ENCODE data around the gene SGPP2. TPM values are rescaled to one million over a fixed set of nuclear protein-coding genes. Genes with fewer than 3 reads are reported as not detected.

The SGPP2 gene
- total RNA-seq, 3 donors from 2014 or later, result 0.32 to 8.8 (median 1.3) TPM

GRCh38 chr2:222548992-222549391 lies 124.6 kb downstream of the SGPP2 start:
- TF ChIP-seq POLR2A (IDR thresholded peaks at IDR 0.05) (no peak), POLR2AphosphoS5 (IDR thresholded peaks at IDR 0.05) (no peak), CTCF (IDR thresholded peaks at IDR 0.05) (no peak)
- Histone ChIP-seq H3K27ac (no peak overlapping the region), H3K9me3 (no peaks in the 10 kb centered on the region), H3K27me3 (no peaks in the 10 kb centered on the region), H3K4me1 (no peaks in the 10 kb centered on the region), H3K4me3 (no peak overlapping the region), H3K36me3 (no peaks in the 10 kb centered on the region)
- intact Hi-C loops (cut with DNase I; ENCODE audit: low total_unique reads), result no loop called here
- no peak for DNase-seq (ENCODE audit: low spot score in 2 of 2)

- no peak for DNase-seq (ENCODE audit: low spot score in 2 of 2)
- no peaks in the 10 kb centered on the region for H3K27me3 ChIP-seq
- H3K4me1 ChIP-seq, result no peaks in the 10 kb centered on the region
- H3K4me3 ChIP-seq, result no peak overlapping the region
- no peaks in the 10 kb centered on the region for H3K9me3 ChIP-seq
- H3K27ac ChIP-seq, result no peak overlapping the region
- intact Hi-C loops (cut with DNase I; ENCODE audit: low total_unique reads), result no loop called here
- TF ChIP-seq CTCF (IDR thresholded peaks at IDR 0.05) (no peak), POLR2AphosphoS5 (IDR thresholded peaks at IDR 0.05) (no peak), POLR2A (IDR thresholded peaks at IDR 0.05) (no peak)
- no peaks in the 10 kb centered on the region for H3K36me3 ChIP-seq
Measured at GRCh38 chr2:222554517-222554916, 130.2 kb downstream of the SGPP2 start.

- intact Hi-C loops (cut with DNase I; ENCODE audit: low total_unique reads), result no loop called here
- TF ChIP-seq POLR2AphosphoS5 (IDR thresholded peaks at IDR 0.05) (no peak), CTCF (IDR thresholded peaks at IDR 0.05) (no peak), POLR2A (IDR thresholded peaks at IDR 0.05) (no peak)
Measured at GRCh38 chr2:222561151-222561550, 136.8 kb downstream of the SGPP2 start.

GRCh38 chr2:222561817-222562645 lies 137.7 kb downstream of the SGPP2 start:
- intact Hi-C loops (cut with DNase I; ENCODE audit: low total_unique reads), result no loop called here
- H3K4me1 ChIP-seq, result no peaks in the 10 kb centered on the region

More at GRCh38 chr2:222561151-222561550, 136.8 kb downstream of the SGPP2 start:
- Histone ChIP-seq H3K9me3 (no peaks in the 10 kb centered on the region), H3K4me1 (no peaks in the 10 kb centered on the region), H3K4me3 (no peak overlapping the region), H3K27me3 (no peaks in the 10 kb centered on the region), H3K36me3 (no peaks in the 10 kb centered on the region), H3K27ac (no peak overlapping the region)
- DNase-seq (ENCODE audit: low spot score in 2 of 2), result no peak

More at GRCh38 chr2:222561817-222562645, 137.7 kb downstream of the SGPP2 start:
- Histone ChIP-seq H3K27ac (no peak overlapping the region), H3K9me3 (no peaks in the 10 kb centered on the region), H3K36me3 (no peaks in the 10 kb centered on the region), H3K27me3 (no peaks in the 10 kb centered on the region), H3K4me3 (no peak overlapping the region)
- no peak for DNase-seq (ENCODE audit: low spot score in 2 of 2)
- no peak for TF ChIP-seq POLR2A (IDR thresholded peaks at IDR 0.05)
- TF ChIP-seq CTCF (IDR thresholded peaks at IDR 0.05), result peak; percentile 12 to 41 (median 21)
- TF ChIP-seq POLR2AphosphoS5 (IDR thresholded peaks at IDR 0.05), result no peak
